HG02943 (cell line): Measurements from ENCODE around the gene SMIM30.
"Not testable (repeated sequence)": the region's sequence is repeated elsewhere in the genome, so short reads cannot be mapped to it uniquely, and the experiment has no call there.

Experiments
- ATAC-seq: cut with Tn5 transposase; IDR thresholded peaks from one replicate; pipeline ENCODE4 v1.9.1; 2021; ENCODE audit warnings: mild to moderate bottlenecking, low read depth, moderate library complexity; ENCODE audit not compliant: unreplicated experiment

Gene SMIM30, protein sequence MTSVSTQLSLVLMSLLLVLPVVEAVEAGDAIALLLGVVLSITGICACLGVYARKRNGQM

DNA sequence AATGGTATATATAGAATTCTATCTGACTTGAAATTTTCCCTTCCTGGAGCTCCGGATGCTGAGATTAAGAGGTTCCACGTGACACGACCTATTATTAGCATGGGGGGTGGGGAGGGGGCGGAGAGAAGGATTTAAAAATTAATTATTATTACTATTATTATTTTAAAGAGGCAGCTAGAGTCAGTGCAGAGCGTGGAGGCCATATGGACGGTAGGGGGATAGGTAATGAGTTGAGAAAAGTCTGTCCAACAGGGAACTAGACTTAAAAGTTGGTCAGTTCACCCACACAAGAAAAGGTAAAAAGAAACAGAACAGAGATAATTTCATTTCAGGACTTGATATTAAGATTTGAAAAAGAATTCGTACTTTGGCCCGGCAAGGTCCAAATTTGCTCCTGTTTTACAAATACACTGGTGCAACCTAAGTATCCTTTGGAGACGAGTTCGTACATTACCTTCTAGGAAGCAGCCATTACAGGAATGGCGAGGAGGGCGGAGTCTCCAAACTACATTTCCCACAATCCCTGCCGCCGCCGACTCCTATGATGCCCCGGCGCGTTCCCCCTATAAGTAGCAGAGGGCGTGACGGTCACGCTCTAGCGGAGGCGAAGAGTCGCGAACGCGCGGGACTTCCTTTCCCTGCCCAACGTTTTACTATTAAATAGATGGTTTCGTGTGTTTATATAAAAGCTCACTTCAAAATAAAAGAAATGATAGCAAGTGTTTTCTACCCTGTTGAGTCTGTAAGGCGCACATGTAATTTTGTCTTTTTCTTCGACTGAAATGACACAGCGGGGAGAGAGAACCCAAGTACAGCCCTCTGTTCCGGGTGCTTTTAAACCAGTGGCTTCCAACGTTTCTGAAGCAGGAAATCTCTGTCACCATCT lies at the start of gene SMIM30:
Gene SMIM30 (minus strand): TSS at position 481 of the 886 bp plus-strand sequence. CDS start 976 bp downstream, outside the sequence.
- peak; percentile 97 for ATAC-seq

DNA sequence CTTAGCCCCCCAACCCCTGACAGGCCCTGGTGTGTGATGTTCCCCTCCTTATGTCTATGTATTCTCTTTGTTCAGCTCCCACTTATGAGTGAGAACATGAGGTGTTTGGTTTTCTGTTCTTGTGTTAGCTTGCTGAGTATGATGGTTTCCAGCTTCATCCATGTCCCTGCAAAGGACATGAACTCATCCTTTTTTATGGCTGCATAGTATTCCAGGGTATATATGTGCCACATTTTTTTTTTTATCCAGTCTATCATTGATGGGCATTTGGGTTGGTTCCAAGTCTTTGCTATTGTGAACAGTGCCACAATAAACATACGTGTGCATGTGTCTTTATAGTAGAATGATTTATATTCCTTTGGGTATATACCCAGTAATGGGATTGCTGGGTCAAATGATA lies 47.8 kb upstream of the SMIM30 start:
- not testable (repeated sequence) for ATAC-seq

DNA sequence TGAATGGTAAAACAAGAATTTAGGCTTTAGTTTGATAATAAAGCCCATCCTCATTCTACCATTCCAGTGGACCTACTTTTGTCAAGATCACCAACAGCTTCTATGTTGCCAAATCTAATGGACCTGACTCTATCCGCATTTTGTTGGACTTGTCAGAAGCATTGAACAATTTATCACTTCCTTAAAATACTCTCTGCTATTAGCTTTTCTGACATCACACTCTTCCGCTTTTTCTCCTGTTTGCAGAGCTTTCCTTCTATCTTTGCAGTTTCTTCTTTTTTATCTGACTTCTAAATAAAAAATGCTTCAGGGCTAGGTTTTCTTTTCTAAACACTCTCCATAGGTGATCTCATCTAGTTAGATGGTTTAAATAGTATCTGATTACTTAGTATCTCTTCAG lies 42.7 kb upstream of the SMIM30 start:
- ATAC-seq, result no peak

- peak; percentile 67 for ATAC-seq
These were observed 41.5 kb upstream of the SMIM30 start for GRCh38 chr7:113159746-113160339.

GRCh38 chr7:113158756-113159155 lies 40.4 kb upstream of the SMIM30 start:
- no peak for ATAC-seq

DNA sequence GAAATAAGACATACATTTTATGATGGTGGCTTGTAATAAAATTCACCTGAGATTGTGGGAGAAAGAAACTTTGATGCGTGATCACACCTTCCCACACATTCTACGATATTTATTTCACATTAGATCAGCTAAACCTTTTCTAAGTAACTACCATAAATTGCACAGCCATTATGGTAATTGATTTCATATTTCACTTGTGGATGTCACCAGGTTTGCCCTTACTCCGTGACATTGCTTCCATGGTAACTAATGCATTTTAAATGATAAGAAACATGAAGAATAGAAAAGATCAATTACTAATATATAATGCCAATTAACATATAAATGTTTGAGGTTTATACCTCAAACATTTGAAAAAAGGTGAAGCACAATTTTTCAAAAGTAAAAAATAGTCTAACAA lies 35.8 kb upstream of the SMIM30 start:
- ATAC-seq, result no peak

- no peak for ATAC-seq
These were observed 26.5 kb upstream of the SMIM30 start for GRCh38 chr7:113144817-113145216.

DNA sequence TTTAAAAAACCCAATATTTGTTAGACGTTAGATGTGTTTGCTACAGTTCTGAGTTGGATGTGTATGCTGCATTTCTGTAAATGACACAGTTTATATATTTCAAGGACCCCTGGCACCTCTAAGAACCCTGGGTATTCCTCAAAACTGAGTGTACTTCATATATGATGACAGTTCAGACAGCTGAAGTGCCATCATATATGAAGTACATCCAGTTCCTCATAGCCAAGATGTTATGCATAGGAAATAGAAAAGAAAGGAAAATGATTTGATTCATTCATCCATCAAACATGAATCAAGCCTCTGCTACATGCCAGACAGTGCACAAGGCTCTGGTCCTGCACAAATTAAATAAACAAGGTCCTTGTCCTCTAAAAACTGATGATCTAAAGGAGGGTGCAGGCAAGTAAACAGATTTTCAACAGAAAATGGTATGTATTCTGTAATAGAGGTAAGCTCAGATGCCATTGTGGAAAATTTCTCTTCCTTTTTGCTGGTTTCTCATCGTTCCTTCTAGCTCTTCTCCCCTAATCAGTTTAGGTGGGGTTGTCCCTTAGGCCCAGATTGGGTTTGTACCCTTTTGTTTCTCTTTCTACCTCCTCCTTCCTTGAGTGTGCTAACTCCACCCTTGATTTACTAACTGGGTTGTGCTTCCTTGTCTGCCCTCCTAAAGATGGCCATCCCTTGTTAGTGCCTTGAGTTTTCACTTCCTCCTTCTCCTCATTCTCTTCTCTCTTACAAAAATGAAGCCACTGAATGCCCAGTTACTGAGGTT lies 25.3 kb upstream of the SMIM30 start:
- ATAC-seq, result peak; percentile 59

DNA sequence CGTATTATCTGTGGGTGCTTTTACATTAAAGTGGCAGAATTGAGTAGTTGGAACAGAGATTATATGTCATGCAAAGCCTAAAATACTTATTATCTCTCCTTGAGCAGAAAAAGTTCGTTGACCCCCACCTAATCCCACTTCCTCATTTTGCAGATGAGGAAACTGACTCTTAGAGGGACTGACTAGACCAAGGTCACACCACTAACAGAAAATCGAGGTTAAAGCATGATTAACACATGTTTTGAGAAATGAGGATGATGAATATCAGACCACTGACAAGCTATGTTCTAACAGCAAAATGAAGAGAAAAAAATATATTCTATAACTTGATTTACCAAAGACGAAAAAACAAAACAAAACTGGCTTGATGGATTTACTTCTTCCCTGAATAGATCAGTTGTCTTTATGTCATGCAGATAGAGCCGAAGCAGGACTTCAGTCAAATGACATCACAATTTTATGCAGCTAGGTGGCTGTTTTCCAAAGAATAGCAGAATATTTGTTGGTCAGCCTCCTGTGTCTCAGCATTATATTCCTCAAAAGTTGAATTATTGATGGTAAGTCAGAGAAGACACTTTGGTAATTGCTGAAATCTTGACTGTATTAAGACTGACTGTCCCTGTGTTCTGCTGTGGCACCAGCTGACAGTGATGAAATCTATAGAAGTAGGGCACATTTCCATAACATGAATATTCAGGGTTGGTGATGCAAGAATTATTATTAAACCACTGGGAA lies 24.2 kb upstream of the SMIM30 start:
- peak; percentile 65 for ATAC-seq

GRCh38 chr7:113141803-113142202 lies 23.4 kb upstream of the SMIM30 start:
- no peak for ATAC-seq

DNA sequence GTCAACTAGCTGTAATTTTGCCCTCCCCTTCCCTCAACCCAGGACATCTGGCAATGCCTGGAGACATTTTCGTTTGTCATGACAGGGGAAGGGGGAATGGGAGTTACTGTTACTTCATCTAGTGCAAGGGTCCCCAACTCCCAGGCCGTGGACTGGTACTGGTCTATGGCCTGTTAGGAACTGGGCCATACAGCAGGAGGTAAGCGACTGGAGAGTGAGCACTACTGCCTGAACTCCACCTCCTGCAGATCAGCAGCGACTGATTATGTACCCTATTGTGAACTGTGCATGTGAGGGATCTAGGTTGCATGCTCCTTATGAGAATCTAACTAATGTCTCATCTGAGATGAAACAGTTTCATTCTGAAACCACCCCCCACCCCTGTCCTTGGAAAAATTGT lies 22.6 kb upstream of the SMIM30 start:
- no peak for ATAC-seq

DNA sequence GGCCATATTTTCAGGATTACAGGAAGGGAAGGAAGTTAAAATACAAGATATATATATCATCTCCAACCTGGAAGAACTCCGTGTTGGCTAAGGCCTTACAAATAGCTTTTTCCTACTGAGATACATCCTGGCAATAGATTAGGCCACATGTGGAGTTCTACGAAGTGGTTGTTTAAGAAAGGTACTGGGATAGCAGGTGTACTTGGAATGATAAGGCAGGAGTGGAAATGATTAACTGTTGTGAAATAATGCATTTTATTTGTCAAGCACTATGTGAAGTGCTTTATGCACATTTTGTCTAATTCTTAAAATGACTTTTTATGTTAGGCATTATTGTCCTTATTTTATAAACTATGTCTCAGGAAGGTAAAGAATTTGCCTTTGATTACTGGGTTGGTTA lies 18.9 kb upstream of the SMIM30 start:
- ATAC-seq, result no peak

- no peak for ATAC-seq
These were observed 15.7 kb upstream of the SMIM30 start for GRCh38 chr7:113134025-113134424.

GRCh38 chr7:113131367-113131766 lies 13.0 kb upstream of the SMIM30 start:
- ATAC-seq, result no peak

- ATAC-seq, result no peak
These were observed 9.7 kb upstream of the SMIM30 start for GRCh38 chr7:113128031-113128430.

- ATAC-seq, result no peak
These were observed 7.4 kb upstream of the SMIM30 start for GRCh38 chr7:113125728-113126127.

GRCh38 chr7:113122744-113123143 lies 4.4 kb upstream of the SMIM30 start:
- no peak for ATAC-seq

- no peak for ATAC-seq
These were observed 2.3 kb upstream of the SMIM30 start for GRCh38 chr7:113120647-113121046.

- ATAC-seq, result no peak
These were observed 1.1 kb upstream of the SMIM30 start for GRCh38 chr7:113119429-113119828.

DNA sequence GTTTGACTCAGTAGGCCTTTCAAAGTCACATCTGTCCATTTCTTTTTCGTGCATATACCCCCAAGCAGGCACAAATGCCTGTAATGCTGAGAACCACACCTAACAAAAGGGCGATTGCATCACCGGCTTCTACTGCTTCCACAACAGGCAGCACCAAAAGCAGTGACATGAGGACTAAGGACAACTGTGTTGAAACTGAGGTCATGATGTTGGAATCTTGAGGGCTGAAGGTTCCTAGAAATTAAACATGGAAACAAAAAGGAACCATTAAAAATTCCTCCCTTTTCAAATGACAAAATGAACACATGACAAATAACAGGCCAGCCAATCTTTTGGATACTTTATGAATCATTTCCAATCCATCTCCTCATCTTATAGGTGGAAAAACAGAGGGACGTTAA lies 980 bp downstream of the SMIM30 start:
- not testable (repeated sequence) for ATAC-seq
